Breast epithelium (tissue), 4 donors: ENCODE measurements around the gene TSPEAR. TPM values are rescaled to one million over a fixed set of nuclear protein-coding genes. Genes with fewer than 3 reads are reported as not detected.

Experiments
- DNase-seq, 2 donors: peaks; one replicate each; pipeline ENCODE4 v3.0.0-alpha.2; 2019; ENCODE audit warnings: low spot score in 2 of 2
- H3K27ac ChIP-seq, 2 donors: fragments of 200-600 bp; sonication (generic) in 1 of 2; one replicate each; pipeline ENCODE4 v1.5.1; 2016 to 2019; ENCODE audit warnings: mild to moderate bottlenecking in 1 of 2
- H3K27me3 ChIP-seq, 2 donors: fragments of 200-600 bp; sonication (generic) in 1 of 2; one replicate each; pipeline versions ENCODE4 v1.5.1 to v1.6.0; 2017 to 2019; ENCODE audit warnings: control low read depth in 1 of 2, mild to moderate bottlenecking in 1 of 2
- H3K36me3 ChIP-seq: fragments of 200-600 bp; one replicate; pipeline ENCODE4 v1.5.1; 2019
- H3K4me1 ChIP-seq, 2 donors: fragments of 200-600 bp; sonication (generic); one replicate each; pipeline ENCODE4 v1.5.1; 2016 to 2019; ENCODE audit warnings: control low read depth in 1 of 2
- H3K4me3 ChIP-seq, 3 donors: fragments of 200-600 bp; sonication (generic); 1 replicate in 2 of 3; 2 replicates in 1 of 3; pipeline ENCODE4 v1.5.1; 2016 to 2019; ENCODE audit warnings: mild to moderate bottlenecking in 3 of 3, moderate library complexity in 2 of 3
- H3K9me3 ChIP-seq, 2 donors: fragments of 200-600 bp; sonication (generic) in 1 of 2; one replicate each; pipeline ENCODE4 v1.5.1; 2016 to 2019; ENCODE audit warnings: control low read depth in 1 of 2
- CTCF ChIP-seq, 3 donors: fragments of 450-650 bp; IDR thresholded peaks; one replicate each; pipeline ENCODE4 v1.5.1; 2016 to 2017; ENCODE audit warnings: antibody characterized with exemption in 3 of 3, mild to moderate bottlenecking in 3 of 3, moderate library complexity in 3 of 3
- POLR2A ChIP-seq: fragments of 450-650 bp; IDR thresholded peaks from one replicate; pipeline ENCODE4 v1.6.1; 2016; ENCODE audit warnings: antibody characterized with exemption, mild to moderate bottlenecking, moderate library complexity
- POLR2AphosphoS5 ChIP-seq, 3 donors: sonication (generic); formaldehyde crosslinking; IDR thresholded peaks; one replicate each; pipeline ENCODE4 v1.6.1; 2017; ENCODE audit warnings: antibody characterized with exemption in 3 of 3
- intact Hi-C: fragments of 100-400 bp; cut with DNase I; formaldehyde crosslinking; loops from one replicate; pipeline ENCODE4 v1.15.1; 2023; ENCODE audit warnings: low total_unique reads
- total RNA-seq, 3 donors: library from RNA; depleted of rRNA; stranded (reverse); fragments of >200 nt; gene quantifications; one replicate each; pipeline ENCODE4 v1.1.0, GENCODE V29; 2016

The TSPEAR gene
- total RNA-seq, 3 donors from 2014 or later: 0.15 TPM; not detected in 2

DNA sequence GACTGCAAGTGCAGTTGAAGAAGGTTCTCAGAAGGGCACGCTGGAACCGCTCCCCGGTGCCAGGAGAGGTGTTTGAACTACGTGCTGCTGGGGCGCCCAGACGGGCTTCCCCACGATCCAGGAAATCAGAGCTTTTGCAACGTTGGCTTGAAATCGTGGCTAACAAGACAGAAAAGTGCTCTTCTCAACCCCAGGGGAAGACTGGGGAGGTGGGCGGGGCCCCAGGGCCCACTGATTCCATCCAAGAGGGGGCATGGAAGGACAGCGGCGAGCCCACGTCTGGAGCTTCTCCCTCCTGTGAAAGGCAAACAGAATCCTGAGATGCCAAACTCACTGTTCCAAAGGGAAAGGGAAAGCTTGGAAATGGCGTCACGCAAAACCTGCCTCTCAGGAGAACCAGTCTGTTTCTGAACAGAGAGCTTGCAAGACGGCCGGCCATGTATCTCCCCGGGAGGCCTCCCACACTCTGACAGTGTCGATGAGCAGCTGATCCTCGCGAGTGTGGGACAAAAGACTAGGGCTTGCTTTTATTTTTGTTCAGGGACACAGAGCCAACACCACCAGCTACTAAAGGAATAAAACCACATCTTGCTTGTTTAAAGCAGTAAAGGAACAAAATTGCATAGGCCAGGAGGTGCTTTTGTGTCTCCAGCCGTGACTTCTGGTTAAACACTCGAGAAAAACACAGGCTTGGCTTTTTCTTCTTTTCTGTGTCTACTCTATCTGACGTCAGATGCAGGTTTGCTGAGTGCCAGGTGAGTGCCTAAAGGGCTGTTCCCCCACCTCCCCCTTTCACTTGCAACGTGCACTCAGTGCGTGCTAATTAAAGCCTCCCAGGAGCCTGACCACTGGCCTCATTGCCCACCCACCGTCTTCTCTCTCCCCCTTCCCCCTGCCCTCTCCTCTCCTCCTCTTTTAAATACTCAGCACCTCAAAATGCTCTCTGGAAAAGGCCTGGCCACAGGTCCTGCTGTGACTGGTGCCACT lies 214.5 kb downstream of the TSPEAR start:
- H3K27ac ChIP-seq: peak overlapping the region; percentile 66 to 87
- intact Hi-C loops: no loop called here
- TF ChIP-seq POLR2AphosphoS5 (IDR thresholded peaks at IDR 0.05) (no peak), CTCF (IDR thresholded peaks at IDR 0.05) (no peak)

GRCh38 chr21:44495611-44496563 lies 215.5 kb downstream of the TSPEAR start:
- H3K27ac ChIP-seq: peak overlapping the region in 1 of 2 donors; percentile 87
- H3K36me3 ChIP-seq: no peaks in the 10 kb centered on the region
- intact Hi-C loops: no loop called here
- TF ChIP-seq POLR2A: no peak
- peak overlapping the region in 2 of 3 donors; percentile 33 to 59 for H3K4me3 ChIP-seq
- H3K4me1 ChIP-seq: peaks cover 0 to 6% of the 10 kb centered on the region in 2 donors
- no peaks in the 10 kb centered on the region for H3K27me3 ChIP-seq
- H3K9me3 ChIP-seq: peaks cover 9 to 16% of the 10 kb centered on the region in 2 donors
- DNase-seq: no peak

More for the DNA sequence above, 214.5 kb downstream of the TSPEAR start:
- Histone ChIP-seq H3K27me3 (no peaks in the 10 kb centered on the region), H3K4me3 (peak overlapping the region in 2 of 3 donors; percentile 33 to 59), H3K9me3 (peaks cover 9 to 16% of the 10 kb centered on the region in 2 donors), H3K36me3 (no peaks in the 10 kb centered on the region), H3K4me1 (peaks cover 0 to 6% of the 10 kb centered on the region in 2 donors)
- no peak for DNase-seq

- H3K27ac ChIP-seq: no peak overlapping the region
- peaks cover 9 to 16% of the 10 kb centered on the region in 2 donors for H3K9me3 ChIP-seq
- H3K27me3 ChIP-seq: no peaks in the 10 kb centered on the region
- TF ChIP-seq POLR2A: no peak
- TF ChIP-seq POLR2AphosphoS5 (IDR thresholded peaks at IDR 0.05): no peak
- no peak for TF ChIP-seq CTCF (IDR thresholded peaks at IDR 0.05)
- H3K4me1 ChIP-seq: peaks cover 0 to 6% of the 10 kb centered on the region in 2 donors
- no peaks in the 10 kb centered on the region for H3K36me3 ChIP-seq
- no peak overlapping the region for H3K4me3 ChIP-seq
- no peak for DNase-seq
- intact Hi-C loops: no loop called here
Observed at GRCh38 chr21:44494956-44495355, 216.4 kb downstream of the TSPEAR start.

DNA sequence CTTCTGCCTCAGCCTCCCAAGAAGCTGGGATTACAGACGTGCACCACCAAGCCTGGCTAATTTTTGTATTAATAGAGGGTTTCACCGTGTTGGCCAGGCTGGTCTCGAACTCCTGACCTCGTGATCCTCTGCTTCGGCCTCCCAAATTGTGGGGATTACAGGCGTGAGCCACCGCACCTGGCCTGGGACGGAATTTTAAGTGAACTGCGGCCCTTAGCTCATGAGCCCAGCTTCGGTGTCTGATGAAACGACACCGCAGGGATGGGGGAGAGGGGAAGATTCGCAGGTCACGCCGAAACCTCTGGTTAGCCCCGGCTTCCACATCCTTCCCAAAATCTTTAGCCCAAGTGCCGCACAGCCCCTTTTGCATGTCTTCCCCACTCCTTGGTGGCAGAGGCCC lies 217.0 kb downstream of the TSPEAR start:
- Histone ChIP-seq H3K4me3 (no peak overlapping the region), H3K4me1 (peaks cover 0 to 6% of the 10 kb centered on the region in 2 donors), H3K27ac (no peak overlapping the region), H3K36me3 (no peaks in the 10 kb centered on the region), H3K27me3 (no peaks in the 10 kb centered on the region), H3K9me3 (peaks cover 9 to 16% of the 10 kb centered on the region in 2 donors)
- intact Hi-C loops: no loop called here
- no peak for TF ChIP-seq POLR2A
- TF ChIP-seq POLR2AphosphoS5 (IDR thresholded peaks at IDR 0.05): no peak
- TF ChIP-seq CTCF (IDR thresholded peaks at IDR 0.05): no peak
- no peak for DNase-seq

- H3K4me1 ChIP-seq: peaks cover 0 to 6% of the 10 kb centered on the region in 2 donors
- intact Hi-C loops: no loop called here
Observed at GRCh38 chr21:44492567-44493385, 218.6 kb downstream of the TSPEAR start.

More at GRCh38 chr21:44492567-44493385, 218.6 kb downstream of the TSPEAR start:
- no peak for DNase-seq
- no peak for TF ChIP-seq CTCF (IDR thresholded peaks at IDR 0.05)
- TF ChIP-seq POLR2A: no peak
- no peak for TF ChIP-seq POLR2AphosphoS5 (IDR thresholded peaks at IDR 0.05)
- H3K9me3 ChIP-seq: peaks cover 14 to 19% of the 10 kb centered on the region in 2 donors
- no peak overlapping the region for H3K4me3 ChIP-seq
- H3K36me3 ChIP-seq: no peaks in the 10 kb centered on the region
- no peak overlapping the region for H3K27ac ChIP-seq
- H3K27me3 ChIP-seq: no peaks in the 10 kb centered on the region
